Measurements from ENCODE around the gene BPIFA3.

DNA sequence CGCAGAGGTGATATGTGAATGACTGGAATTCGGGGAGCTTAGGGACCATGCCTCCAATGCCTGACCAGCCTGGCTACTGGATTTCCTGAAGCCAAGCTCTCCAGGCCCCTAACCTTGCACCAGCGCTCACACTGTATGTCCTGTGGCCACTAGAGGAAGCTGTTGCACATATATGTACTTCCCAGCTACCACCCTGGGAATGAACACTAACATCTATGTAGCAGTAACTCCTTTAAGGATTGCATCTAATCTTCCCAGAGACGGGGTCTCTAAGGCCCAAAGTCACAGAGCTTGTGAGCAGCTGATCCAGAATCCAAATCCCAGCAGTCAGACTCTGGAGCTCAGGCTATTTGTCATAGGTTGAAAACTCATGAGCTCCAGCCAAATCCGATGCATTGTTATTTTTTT, 45.5 kb downstream of the BPIFA3 start:
- TF ChIP-seq CTCF (IDR thresholded peaks at IDR 0.05) = no peak
- no peak for TF ChIP-seq EP300 (IDR thresholded peaks at IDR 0.05)
- TF ChIP-seq POLR2AphosphoS5 (IDR thresholded peaks at IDR 0.05) = no peak

Measured in sigmoid colon (tissue), 4 donors.